ENCODE measurements around the gene NPIPB2.

DNA sequence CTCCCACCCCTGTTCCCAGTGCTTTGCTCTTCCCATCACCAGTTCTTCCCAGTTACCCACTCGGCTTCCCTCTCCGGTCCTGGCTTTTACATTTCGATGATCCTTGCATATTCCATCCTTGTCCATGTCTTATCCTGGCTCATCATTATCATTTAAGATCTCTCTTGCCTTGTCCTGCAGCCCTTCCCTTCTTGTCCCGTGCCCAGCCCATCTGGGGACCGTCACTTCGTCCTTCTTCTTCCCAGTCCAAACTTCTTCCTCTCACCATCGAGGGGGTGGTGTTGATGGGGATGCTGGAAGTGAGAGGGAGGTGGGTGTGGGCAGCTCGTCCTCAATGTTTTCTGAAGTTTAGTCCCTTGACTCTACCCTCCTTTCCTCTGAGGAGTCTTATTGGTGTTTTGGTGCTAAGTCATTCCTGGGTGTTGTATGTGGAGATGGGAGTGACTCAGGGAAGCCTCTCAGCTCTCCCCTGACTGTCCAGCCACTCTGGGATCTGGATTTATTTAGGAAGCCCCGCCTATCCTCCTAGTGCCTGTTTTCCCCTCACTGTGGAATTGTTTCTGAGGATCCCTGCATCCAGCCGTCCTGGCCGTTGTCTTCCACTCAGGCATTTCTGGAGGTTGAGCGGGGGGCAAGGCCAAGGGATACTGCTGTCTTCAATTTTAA is 35.7 kb upstream of the NPIPB2 start:
- TF ChIP-seq POLR2A (IDR thresholded peaks at IDR 0.05; ENCODE audit: low read depth, low read length) = no peak
- no peak for TF ChIP-seq POLR2AphosphoS5 (IDR thresholded peaks at IDR 0.05; ENCODE audit: low read depth, low read length)
